Measurements from ENCODE around the gene JMJD8. TPM values are rescaled to one million over a fixed set of nuclear protein-coding genes. Genes with fewer than 3 reads are reported as not detected.

Gene JMJD8
- total and polyA plus RNA-seq, 9 of the 15 experiments (the other 6 are each of a cell fraction or from before 2014, with no cell fraction given): 1.2 to 50.6 (median 29.3) TPM

DNA sequence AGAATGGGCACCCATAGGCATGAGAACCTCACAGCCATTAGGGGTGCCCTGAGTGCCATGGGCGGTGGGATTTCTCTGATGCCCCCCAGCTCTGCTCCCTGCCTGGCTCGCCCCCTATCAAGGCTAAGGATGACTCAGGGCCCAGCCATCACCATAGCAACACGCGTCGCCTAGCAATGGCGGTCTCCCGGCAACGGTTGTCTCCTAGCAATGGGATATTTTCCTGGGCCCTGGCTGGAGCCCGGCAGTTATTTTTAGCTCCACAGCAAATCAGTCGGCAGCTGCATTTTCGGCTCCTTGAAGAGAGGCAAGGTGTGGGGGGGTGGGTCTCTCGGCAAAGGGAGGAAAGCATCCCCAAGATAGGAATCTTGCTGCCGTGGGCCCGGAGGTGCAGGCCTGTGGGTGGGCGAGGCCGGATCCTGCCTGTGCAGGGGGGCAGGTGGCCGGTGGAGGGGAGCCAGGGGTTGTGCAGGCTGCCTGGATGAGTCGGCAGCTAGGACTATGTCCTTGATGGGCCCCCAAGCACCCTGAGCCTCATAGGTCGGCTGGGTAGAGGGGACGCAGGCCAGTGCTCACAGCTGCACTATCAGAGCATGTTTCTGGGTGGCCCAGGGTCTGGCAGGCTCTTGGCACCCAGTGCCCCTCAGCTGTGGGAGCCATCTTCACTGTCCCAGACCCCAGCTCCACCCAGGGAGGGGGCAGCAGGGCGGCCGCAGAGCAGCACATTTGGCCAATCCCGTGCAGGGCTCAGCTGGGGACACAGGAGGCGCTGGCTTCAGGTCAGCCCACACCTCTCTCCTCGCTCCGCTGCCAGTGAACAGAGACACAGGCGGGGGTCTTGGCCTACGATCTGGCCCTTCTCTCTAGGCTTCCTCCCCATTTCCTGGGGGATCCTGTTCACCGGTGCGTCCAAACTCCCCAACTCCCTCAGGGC lies 25.7 kb upstream of the JMJD8 start (continued):
- TF ChIP-seq ZKSCAN8 (CRISPR knock-in tag; IDR thresholded peaks at IDR 0.05): no peak
- TF ChIP-seq NFYB (IDR thresholded peaks at IDR 0.05; ENCODE audit: extremely low read depth, insufficient read length): no peak
- TF ChIP-seq YY1 (IDR thresholded peaks at IDR 0.05; ENCODE audit: borderline replicate concordance in 1 of 3, control insufficient read depth in 1 of 3, extremely low read depth in 1 of 3, insufficient read depth in 3 of 3, insufficient read length in 1 of 3, insufficient replicate concordance in 2 of 3, low read depth in 1 of 3, low read length in 2 of 3): no peak
- TF ChIP-seq, protein P1, sequence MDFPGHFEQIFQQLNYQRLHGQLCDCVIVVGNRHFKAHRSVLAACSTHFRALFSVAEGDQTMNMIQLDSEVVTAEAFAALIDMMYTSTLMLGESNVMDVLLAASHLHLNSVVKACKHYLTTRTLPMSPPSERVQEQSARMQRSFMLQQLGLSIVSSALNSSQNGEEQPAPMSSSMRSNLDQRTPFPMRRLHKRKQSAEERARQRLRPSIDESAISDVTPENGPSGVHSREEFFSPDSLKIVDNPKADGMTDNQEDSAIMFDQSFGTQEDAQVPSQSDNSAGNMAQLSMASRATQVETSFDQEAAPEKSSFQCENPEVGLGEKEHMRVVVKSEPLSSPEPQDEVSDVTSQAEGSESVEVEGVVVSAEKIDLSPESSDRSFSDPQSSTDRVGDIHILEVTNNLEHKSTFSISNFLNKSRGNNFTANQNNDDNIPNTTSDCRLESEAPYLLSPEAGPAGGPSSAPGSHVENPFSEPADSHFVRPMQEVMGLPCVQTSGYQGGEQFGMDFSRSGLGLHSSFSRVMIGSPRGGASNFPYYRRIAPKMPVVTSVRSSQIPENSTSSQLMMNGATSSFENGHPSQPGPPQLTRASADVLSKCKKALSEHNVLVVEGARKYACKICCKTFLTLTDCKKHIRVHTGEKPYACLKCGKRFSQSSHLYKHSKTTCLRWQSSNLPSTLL (IDR thresholded peaks at IDR 0.05): no peak
- TF ChIP-seq ZFPM2 (CRISPR knock-in tag; IDR thresholded peaks at IDR 0.05): no peak
- TF ChIP-seq, protein P2, sequence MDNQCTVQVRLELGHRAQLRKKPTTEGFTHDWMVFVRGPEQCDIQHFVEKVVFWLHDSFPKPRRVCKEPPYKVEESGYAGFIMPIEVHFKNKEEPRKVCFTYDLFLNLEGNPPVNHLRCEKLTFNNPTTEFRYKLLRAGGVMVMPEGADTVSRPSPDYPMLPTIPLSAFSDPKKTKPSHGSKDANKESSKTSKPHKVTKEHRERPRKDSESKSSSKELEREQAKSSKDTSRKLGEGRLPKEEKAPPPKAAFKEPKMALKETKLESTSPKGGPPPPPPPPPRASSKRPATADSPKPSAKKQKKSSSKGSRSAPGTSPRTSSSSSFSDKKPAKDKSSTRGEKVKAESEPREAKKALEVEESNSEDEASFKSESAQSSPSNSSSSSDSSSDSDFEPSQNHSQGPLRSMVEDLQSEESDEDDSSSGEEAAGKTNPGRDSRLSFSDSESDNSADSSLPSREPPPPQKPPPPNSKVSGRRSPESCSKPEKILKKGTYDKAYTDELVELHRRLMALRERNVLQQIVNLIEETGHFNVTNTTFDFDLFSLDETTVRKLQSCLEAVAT (IDR thresholded peaks at IDR 0.05): no peak
- TF ChIP-seq, protein P3, sequence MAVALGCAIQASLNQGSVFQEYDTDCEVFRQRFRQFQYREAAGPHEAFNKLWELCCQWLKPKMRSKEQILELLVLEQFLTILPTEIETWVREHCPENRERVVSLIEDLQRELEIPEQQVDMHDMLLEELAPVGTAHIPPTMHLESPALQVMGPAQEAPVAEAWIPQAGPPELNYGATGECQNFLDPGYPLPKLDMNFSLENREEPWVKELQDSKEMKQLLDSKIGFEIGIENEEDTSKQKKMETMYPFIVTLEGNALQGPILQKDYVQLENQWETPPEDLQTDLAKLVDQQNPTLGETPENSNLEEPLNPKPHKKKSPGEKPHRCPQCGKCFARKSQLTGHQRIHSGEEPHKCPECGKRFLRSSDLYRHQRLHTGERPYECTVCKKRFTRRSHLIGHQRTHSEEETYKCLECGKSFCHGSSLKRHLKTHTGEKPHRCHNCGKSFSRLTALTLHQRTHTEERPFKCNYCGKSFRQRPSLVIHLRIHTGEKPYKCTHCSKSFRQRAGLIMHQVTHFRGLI (CRISPR knock-in tag; IDR thresholded peaks at IDR 0.05): no peak
- TF ChIP-seq GTF2A2 (tag; IDR thresholded peaks at IDR 0.05): no peak
- peak; percentile 68 for TF ChIP-seq ATF3 (IDR thresholded peaks at IDR 0.05)
- TF ChIP-seq ATF3 (CRISPR knock-in tag; conservative IDR thresholded peaks at IDR 0.05): no peak
- TF ChIP-seq MEF2A (IDR thresholded peaks at IDR 0.05; ENCODE audit: control insufficient read depth, low read depth, low read length): peak; percentile 90
- TF ChIP-seq ZNF184 (CRISPR knock-in tag; IDR thresholded peaks at IDR 0.05): no peak
- no peak for TF ChIP-seq KDM5B (IDR thresholded peaks at IDR 0.05; ENCODE audit: insufficient replicate concordance, low read depth, low read length)
- no peak for TF ChIP-seq NR0B1 (IDR thresholded peaks at IDR 0.05; ENCODE audit: partially characterized antibody)
- TF ChIP-seq, protein P4, sequence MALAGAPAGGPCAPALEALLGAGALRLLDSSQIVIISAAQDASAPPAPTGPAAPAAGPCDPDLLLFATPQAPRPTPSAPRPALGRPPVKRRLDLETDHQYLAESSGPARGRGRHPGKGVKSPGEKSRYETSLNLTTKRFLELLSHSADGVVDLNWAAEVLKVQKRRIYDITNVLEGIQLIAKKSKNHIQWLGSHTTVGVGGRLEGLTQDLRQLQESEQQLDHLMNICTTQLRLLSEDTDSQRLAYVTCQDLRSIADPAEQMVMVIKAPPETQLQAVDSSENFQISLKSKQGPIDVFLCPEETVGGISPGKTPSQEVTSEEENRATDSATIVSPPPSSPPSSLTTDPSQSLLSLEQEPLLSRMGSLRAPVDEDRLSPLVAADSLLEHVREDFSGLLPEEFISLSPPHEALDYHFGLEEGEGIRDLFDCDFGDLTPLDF (CRISPR knock-in tag; IDR thresholded peaks at IDR 0.05): no peak

Data from K562 (cell line).